HEK293 (cell line): ENCODE results near the gene KCNQ1.

Experiments
- CTCF ChIA-PET: fragments of 350-600 bp; formaldehyde crosslinking; extraction: SDS; loops from one replicate; lab custom pipeline; 2021; ENCODE audit warnings: antibody characterized with exemption; lab: Yijun Ruan, JAX
- POLR2A ChIA-PET: fragments of 300-600 bp; formaldehyde crosslinking; extraction: SDS; loops from one replicate; lab custom pipeline; 2020; ENCODE audit warnings: antibody characterized with exemption, inconsistent platforms; lab: Yijun Ruan, JAX
- H3K27ac ChIP-seq: fragments of 200-500 bp; sonication (Bioruptor generic); 2 replicates; pipeline ENCODE4 v1.5.1; 2014; ENCODE audit warnings: low read depth, low read length, control low read depth, inconsistent platforms; ENCODE audit errors: extremely low read depth
- H3K36me3 ChIP-seq, 2 experiments: fragments of 200-500 bp in 1 of 2; sonication (Bioruptor generic) in 1 of 2; 1 replicate in 1 of 2; 2 replicates in 1 of 2; pipeline ENCODE4 v1.5.1; 2014 to 2017; ENCODE audit warnings: inconsistent platforms in 2 of 2, low read length in 2 of 2; ENCODE audit not compliant: control insufficient read depth in 2 of 2, insufficient read depth in 1 of 2
- H3K4me1 ChIP-seq: fragments of 200-500 bp; sonication (Bioruptor generic); 2 replicates; pipeline ENCODE4 v1.5.1; 2014; ENCODE audit warnings: mild to moderate bottlenecking, low read length, inconsistent platforms; ENCODE audit not compliant: control insufficient read depth, insufficient read depth
- H3K4me3 ChIP-seq: 2 replicates; pipeline ENCODE4 v1.5.1; 2011; ENCODE audit warnings: low read depth, mild to moderate bottlenecking, control low read depth, low read length, moderate library complexity
- H3K9me3 ChIP-seq: fragments of 200-500 bp; sonication (Bioruptor generic); 2 replicates; pipeline ENCODE4 v1.5.1; 2014; ENCODE audit warnings: low read depth, low read length, inconsistent platforms; ENCODE audit not compliant: control insufficient read depth, insufficient read depth
- BCL11A ChIP-seq: fragments of 450-650 bp; formaldehyde crosslinking; IDR thresholded peaks from 2 replicates; pipeline ENCODE4 v1.5.1; 2016; ENCODE audit warnings: low read depth, missing biosample characterization, missing genetic modification characterization
- MZF1 ChIP-seq: fragments of 450-650 bp; formaldehyde crosslinking; IDR thresholded peaks from 2 replicates; pipeline ENCODE4 v1.5.1; 2017; ENCODE audit warnings: missing biosample characterization, missing genetic modification characterization, borderline replicate concordance
- OSR2 ChIP-seq: fragments of 450-650 bp; formaldehyde crosslinking; IDR thresholded peaks from 2 replicates; pipeline ENCODE4 v1.5.1; 2016; ENCODE audit warnings: missing biosample characterization, missing genetic modification characterization
- YY1 ChIP-seq: fragments of 450-650 bp; formaldehyde crosslinking; IDR thresholded peaks from 2 replicates; pipeline ENCODE4 v1.5.1; 2018; ENCODE audit warnings: missing biosample characterization, missing genetic modification characterization
- YY2 ChIP-seq: fragments of 450-650 bp; formaldehyde crosslinking; IDR thresholded peaks from 2 replicates; pipeline ENCODE4 v1.5.1; 2016; ENCODE audit warnings: missing biosample characterization, missing genetic modification characterization
- ZBTB20 ChIP-seq: fragments of 450-650 bp; formaldehyde crosslinking; IDR thresholded peaks from 2 replicates; pipeline ENCODE4 v1.5.1; 2016; ENCODE audit warnings: missing biosample characterization, missing genetic modification characterization
- ZBTB48 ChIP-seq: fragments of 450-650 bp; formaldehyde crosslinking; IDR thresholded peaks from 2 replicates; pipeline ENCODE4 v1.5.1; 2016; ENCODE audit warnings: missing biosample characterization, missing genetic modification characterization
- ZFP69B ChIP-seq: fragments of 450-650 bp; formaldehyde crosslinking; IDR thresholded peaks from 2 replicates; pipeline ENCODE4 v1.5.1; 2016; ENCODE audit warnings: missing biosample characterization, missing genetic modification characterization
- ZNF157 ChIP-seq: fragments of 450-650 bp; formaldehyde crosslinking; IDR thresholded peaks from 2 replicates; pipeline ENCODE4 v1.5.1; 2016; ENCODE audit warnings: missing biosample characterization, missing genetic modification characterization
- ZNF174 ChIP-seq: fragments of 450-650 bp; formaldehyde crosslinking; IDR thresholded peaks from 2 replicates; pipeline ENCODE4 v1.5.0; 2017; ENCODE audit warnings: missing biosample characterization, mild to moderate bottlenecking, missing genetic modification characterization
- ZNF202 ChIP-seq: fragments of 450-650 bp; formaldehyde crosslinking; IDR thresholded peaks from 2 replicates; pipeline ENCODE4 v1.5.1; 2016; ENCODE audit warnings: missing biosample characterization, missing genetic modification characterization, borderline replicate concordance
- ZNF341 ChIP-seq: fragments of 450-650 bp; formaldehyde crosslinking; IDR thresholded peaks from 2 replicates; pipeline ENCODE4; 2016; ENCODE audit warnings: low read depth, missing biosample characterization, missing genetic modification characterization
- ZNF394 ChIP-seq: fragments of 450-650 bp; formaldehyde crosslinking; IDR thresholded peaks from 2 replicates; pipeline ENCODE4 v1.5.1; 2016; ENCODE audit warnings: missing biosample characterization, missing genetic modification characterization, mild to moderate bottlenecking, moderate library complexity, borderline replicate concordance
- ZNF426 ChIP-seq: fragments of 450-650 bp; formaldehyde crosslinking; IDR thresholded peaks from 2 replicates; pipeline ENCODE4 v1.5.1; 2017; ENCODE audit warnings: missing biosample characterization, missing genetic modification characterization, mild to moderate bottlenecking, inconsistent platforms, moderate library complexity
- ZNF473 ChIP-seq: fragments of 450-650 bp; formaldehyde crosslinking; IDR thresholded peaks from 2 replicates; pipeline ENCODE4 v1.5.1; 2017; ENCODE audit warnings: missing biosample characterization, missing genetic modification characterization
- ZNF549 ChIP-seq: fragments of 450-650 bp; IDR thresholded peaks from 2 replicates; pipeline ENCODE4 v1.5.1; 2018; ENCODE audit warnings: missing biosample characterization, missing genetic modification characterization, mild to moderate bottlenecking, inconsistent platforms, moderate library complexity
- ZNF624 ChIP-seq: fragments of 450-650 bp; formaldehyde crosslinking; IDR thresholded peaks from 2 replicates; pipeline ENCODE4 v1.5.1; 2017; ENCODE audit warnings: missing biosample characterization, missing genetic modification characterization
- ZNF629 ChIP-seq: fragments of 450-650 bp; formaldehyde crosslinking; IDR thresholded peaks from 2 replicates; pipeline ENCODE4 v1.5.1; 2017; ENCODE audit warnings: missing biosample characterization, missing genetic modification characterization
- ZNF654 ChIP-seq: fragments of 450-650 bp; formaldehyde crosslinking; IDR thresholded peaks from 2 replicates; pipeline ENCODE4 v1.5.1; 2016; ENCODE audit warnings: low read depth, missing biosample characterization, missing genetic modification characterization
- ZNF791 ChIP-seq: fragments of 450-650 bp; formaldehyde crosslinking; IDR thresholded peaks from 2 replicates; pipeline ENCODE4 v1.5.1; 2016; ENCODE audit warnings: missing biosample characterization, missing genetic modification characterization
- TF ChIP-seq, protein P1 (sequence below): fragments of 450-650 bp; formaldehyde crosslinking; IDR thresholded peaks from 2 replicates; pipeline ENCODE4 v1.5.0; 2017; ENCODE audit warnings: missing biosample characterization, missing genetic modification characterization, borderline replicate concordance
- TF ChIP-seq, protein P2 (sequence below): fragments of 450-650 bp; formaldehyde crosslinking; IDR thresholded peaks from 2 replicates; pipeline ENCODE4 v1.5.1; 2017; ENCODE audit warnings: missing biosample characterization, mild to moderate bottlenecking, missing genetic modification characterization, moderate library complexity
- TF ChIP-seq, protein P3 (sequence below): fragments of 450-650 bp; formaldehyde crosslinking; conservative IDR thresholded peaks from 2 replicates; pipeline ENCODE4 v1.5.1; 2016; ENCODE audit warnings: low read depth, missing biosample characterization, missing genetic modification characterization
- TF ChIP-seq, protein P4 (sequence below): fragments of 450-650 bp; formaldehyde crosslinking; IDR thresholded peaks from 2 replicates; pipeline ENCODE4 v1.5.1; 2016; ENCODE audit warnings: missing biosample characterization, missing genetic modification characterization
- TF ChIP-seq, protein P5 (sequence below): fragments of 450-650 bp; formaldehyde crosslinking; IDR thresholded peaks from 2 replicates; pipeline ENCODE4 v1.5.1; 2016; ENCODE audit warnings: missing biosample characterization, missing genetic modification characterization

The KCNQ1 gene

DNA sequence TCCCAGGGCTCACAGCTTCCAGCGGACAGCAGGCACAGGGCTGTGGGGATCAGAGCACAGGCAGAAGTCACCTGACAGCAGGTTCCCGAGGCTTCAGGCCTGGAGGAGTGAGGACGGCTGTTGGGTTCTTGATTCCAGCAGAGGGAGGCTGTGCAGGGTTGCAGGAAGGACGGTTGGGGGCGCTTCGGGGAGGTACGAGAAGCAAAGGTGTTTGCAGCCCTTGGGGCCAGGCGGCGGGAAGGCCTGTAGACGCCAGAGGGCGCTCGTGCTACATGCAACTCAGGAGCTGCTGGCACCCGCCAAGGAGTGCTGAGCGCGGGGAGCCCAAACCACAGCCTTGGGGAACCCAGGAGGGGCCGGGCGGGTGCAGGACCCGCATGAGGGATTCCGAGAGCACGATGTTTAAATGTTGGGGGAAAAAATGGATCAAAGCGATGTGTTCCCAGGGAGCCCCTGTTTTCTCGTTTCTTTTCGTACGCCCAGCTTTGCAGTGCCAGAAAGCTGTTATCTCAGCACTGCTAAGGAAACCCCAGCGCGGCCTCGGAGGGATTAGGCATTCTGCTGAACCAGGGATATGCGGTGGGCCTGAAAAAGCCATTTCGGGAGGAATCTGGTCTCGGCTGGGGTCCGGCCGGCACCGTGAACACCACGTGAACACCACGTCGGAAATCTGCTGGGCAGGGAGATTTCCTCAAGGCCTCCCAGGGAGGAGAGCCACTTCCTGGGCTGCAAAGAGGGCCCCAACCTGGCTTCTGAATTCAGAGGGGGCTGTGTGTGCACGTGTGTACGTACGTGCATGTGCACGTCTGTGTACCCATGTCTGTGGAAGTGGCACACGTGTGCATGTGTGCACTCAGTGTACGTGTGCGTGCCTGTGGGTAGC, 88.1 kb downstream of the KCNQ1 start:
- no peaks in the 10 kb centered on the region for H3K9me3 ChIP-seq
- no peaks in the 10 kb centered on the region for H3K4me1 ChIP-seq
- H3K36me3 ChIP-seq, result no peaks in the 10 kb centered on the region
- H3K27ac ChIP-seq, result no peak overlapping the region
- ChIA-PET POLR2A (interaction anchor here (0.6 to 2.8 kb wide), 6 partner anchors 302 to 397 kb away, joined by 4 to 15 read pairs (median 8); partner anchors contain the start of genes CDKN1C and PHLDA2), CTCF (interaction anchor here (0.5 to 7.0 kb wide), 68 partner anchors 8 to 876 kb away, joined by 3 to 456 read pairs (median 4); partner anchors contain the start of genes CDKN1C, PHLDA2 and TSSC4)
- no peak overlapping the region for H3K4me3 ChIP-seq
- TF ChIP-seq ZNF624 (tag by site-specific recombination) (no peak), ZNF174 (tag by site-specific recombination) (no peak), MZF1 (tag by site-specific recombination) (no peak), ZNF473 (no peak), BCL11A (no peak), ZFP69B (tag by site-specific recombination) (no peak), YY2 (tag by site-specific recombination) (no peak), ZNF157 (tag by site-specific recombination) (no peak), ZNF791 (tag by site-specific recombination) (no peak), ZNF202 (no peak), ZNF394 (tag by site-specific recombination) (peak; percentile 47; the same call in 1 of the 2 replicates), ZNF426 (no peak), ZNF629 (tag by site-specific recombination) (peak; percentile 36; the same call in 1 of the 2 replicates), OSR2 (tag by site-specific recombination) (no peak), ZNF654 (peak; percentile 89), ZNF549 (tag by site-specific recombination) (no peak), ZBTB48 (tag by site-specific recombination) (no peak), ZNF341 (tag by site-specific recombination) (peak; percentile 92), ZBTB20 (tag by site-specific recombination) (peak; percentile 73), YY1 (tag by site-specific recombination) (no peak)
- TF ChIP-seq, protein P1, sequence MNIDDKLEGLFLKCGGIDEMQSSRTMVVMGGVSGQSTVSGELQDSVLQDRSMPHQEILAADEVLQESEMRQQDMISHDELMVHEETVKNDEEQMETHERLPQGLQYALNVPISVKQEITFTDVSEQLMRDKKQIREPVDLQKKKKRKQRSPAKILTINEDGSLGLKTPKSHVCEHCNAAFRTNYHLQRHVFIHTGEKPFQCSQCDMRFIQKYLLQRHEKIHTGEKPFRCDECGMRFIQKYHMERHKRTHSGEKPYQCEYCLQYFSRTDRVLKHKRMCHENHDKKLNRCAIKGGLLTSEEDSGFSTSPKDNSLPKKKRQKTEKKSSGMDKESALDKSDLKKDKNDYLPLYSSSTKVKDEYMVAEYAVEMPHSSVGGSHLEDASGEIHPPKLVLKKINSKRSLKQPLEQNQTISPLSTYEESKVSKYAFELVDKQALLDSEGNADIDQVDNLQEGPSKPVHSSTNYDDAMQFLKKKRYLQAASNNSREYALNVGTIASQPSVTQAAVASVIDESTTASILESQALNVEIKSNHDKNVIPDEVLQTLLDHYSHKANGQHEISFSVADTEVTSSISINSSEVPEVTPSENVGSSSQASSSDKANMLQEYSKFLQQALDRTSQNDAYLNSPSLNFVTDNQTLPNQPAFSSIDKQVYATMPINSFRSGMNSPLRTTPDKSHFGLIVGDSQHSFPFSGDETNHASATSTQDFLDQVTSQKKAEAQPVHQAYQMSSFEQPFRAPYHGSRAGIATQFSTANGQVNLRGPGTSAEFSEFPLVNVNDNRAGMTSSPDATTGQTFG, result no peak
- TF ChIP-seq, protein P2, sequence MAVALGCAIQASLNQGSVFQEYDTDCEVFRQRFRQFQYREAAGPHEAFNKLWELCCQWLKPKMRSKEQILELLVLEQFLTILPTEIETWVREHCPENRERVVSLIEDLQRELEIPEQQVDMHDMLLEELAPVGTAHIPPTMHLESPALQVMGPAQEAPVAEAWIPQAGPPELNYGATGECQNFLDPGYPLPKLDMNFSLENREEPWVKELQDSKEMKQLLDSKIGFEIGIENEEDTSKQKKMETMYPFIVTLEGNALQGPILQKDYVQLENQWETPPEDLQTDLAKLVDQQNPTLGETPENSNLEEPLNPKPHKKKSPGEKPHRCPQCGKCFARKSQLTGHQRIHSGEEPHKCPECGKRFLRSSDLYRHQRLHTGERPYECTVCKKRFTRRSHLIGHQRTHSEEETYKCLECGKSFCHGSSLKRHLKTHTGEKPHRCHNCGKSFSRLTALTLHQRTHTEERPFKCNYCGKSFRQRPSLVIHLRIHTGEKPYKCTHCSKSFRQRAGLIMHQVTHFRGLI (tag by site-specific recombination), result no peak
- TF ChIP-seq, protein P3, sequence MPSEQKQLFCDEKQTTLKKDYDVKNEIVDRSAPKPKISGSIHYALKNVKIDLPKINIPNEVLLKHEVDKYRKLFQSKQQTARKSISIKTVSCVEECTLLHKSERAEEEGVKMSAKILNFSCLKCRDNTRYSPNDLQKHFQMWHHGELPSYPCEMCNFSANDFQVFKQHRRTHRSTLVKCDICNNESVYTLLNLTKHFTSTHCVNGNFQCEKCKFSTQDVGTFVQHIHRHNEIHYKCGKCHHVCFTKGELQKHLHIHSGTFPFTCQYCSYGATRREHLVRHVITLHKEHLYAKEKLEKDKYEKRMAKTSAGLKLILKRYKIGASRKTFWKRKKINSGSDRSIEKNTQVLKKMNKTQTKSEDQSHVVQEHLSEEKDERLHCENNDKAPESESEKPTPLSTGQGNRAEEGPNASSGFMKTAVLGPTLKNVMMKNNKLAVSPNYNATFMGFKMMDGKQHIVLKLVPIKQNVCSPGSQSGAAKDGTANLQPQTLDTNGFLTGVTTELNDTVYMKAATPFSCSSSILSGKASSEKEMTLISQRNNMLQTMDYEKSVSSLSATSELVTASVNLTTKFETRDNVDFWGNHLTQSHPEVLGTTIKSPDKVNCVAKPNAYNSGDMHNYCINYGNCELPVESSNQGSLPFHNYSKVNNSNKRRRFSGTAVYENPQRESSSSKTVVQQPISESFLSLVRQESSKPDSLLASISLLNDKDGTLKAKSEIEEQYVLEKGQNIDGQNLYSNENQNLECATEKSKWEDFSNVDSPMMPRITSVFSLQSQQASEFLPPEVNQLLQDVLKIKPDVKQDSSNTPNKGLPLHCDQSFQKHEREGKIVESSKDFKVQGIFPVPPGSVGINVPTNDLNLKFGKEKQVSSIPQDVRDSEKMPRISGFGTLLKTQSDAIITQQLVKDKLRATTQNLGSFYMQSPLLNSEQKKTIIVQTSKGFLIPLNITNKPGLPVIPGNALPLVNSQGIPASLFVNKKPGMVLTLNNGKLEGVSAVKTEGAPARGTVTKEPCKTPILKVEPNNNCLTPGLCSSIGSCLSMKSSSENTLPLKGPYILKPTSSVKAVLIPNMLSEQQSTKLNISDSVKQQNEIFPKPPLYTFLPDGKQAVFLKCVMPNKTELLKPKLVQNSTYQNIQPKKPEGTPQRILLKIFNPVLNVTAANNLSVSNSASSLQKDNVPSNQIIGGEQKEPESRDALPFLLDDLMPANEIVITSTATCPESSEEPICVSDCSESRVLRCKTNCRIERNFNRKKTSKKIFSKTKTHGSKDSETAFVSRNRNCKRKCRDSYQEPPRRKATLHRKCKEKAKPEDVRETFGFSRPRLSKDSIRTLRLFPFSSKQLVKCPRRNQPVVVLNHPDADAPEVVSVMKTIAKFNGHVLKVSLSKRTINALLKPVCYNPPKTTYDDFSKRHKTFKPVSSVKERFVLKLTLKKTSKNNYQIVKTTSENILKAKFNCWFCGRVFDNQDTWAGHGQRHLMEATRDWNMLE (tag by site-specific recombination), result no peak
- TF ChIP-seq, protein P4, sequence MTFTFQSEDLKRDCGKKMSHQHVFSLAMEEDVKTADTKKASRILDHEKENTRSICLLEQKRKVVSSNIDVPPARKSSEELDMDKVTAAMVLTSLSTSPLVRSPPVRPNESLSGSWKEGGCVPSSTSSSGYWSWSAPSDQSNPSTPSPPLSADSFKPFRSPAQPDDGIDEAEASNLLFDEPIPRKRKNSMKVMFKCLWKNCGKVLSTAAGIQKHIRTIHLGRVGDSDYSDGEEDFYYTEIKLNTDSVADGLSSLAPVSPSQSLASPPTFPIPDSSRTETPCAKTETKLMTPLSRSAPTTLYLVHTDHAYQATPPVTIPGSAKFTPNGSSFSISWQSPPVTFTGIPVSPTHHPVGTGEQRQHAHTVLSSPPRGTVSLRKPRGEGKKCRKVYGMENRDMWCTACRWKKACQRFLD, result no peak
- TF ChIP-seq, protein P5, sequence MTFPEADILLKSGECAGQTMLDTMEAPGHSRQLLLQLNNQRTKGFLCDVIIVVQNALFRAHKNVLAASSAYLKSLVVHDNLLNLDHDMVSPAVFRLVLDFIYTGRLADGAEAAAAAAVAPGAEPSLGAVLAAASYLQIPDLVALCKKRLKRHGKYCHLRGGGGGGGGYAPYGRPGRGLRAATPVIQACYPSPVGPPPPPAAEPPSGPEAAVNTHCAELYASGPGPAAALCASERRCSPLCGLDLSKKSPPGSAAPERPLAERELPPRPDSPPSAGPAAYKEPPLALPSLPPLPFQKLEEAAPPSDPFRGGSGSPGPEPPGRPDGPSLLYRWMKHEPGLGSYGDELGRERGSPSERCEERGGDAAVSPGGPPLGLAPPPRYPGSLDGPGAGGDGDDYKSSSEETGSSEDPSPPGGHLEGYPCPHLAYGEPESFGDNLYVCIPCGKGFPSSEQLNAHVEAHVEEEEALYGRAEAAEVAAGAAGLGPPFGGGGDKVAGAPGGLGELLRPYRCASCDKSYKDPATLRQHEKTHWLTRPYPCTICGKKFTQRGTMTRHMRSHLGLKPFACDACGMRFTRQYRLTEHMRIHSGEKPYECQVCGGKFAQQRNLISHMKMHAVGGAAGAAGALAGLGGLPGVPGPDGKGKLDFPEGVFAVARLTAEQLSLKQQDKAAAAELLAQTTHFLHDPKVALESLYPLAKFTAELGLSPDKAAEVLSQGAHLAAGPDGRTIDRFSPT (tag by site-specific recombination), result no peak
